Glutamatergic neuron (in vitro differentiated cells): Measurements from ENCODE around the gene FADS2. TPM values are rescaled to one million over a fixed set of nuclear protein-coding genes. Genes with fewer than 3 reads are reported as not detected.
A peak's percentile ranks its signal among the peaks of the same experiment; 100 is the strongest.

Source experiments
- DNase-seq: peaks from one replicate; pipeline ENCODE4 v3.0.0; 2022
- H3K27ac Mint-ChIP-seq: one replicate; pipeline ENCODE4 v1.8.0; 2020; ENCODE audit warnings: mild to moderate bottlenecking, mixed read lengths, inconsistent platforms; ENCODE audit not compliant: unreplicated experiment
- H3K27me3 Mint-ChIP-seq: one replicate; pipeline ENCODE4 v1.8.0; 2020; ENCODE audit warnings: mild to moderate bottlenecking, moderate library complexity, mixed read lengths, inconsistent platforms; ENCODE audit not compliant: unreplicated experiment
- H3K36me3 Mint-ChIP-seq: one replicate; pipeline ENCODE4 v1.8.0; 2020; ENCODE audit warnings: mild to moderate bottlenecking, mixed read lengths, inconsistent platforms; ENCODE audit not compliant: unreplicated experiment
- H3K4me1 Mint-ChIP-seq: one replicate; pipeline ENCODE4 v1.8.0; 2020; ENCODE audit warnings: mild to moderate bottlenecking, low read depth, mixed read lengths, inconsistent platforms; ENCODE audit not compliant: unreplicated experiment
- H3K4me3 Mint-ChIP-seq: one replicate; pipeline ENCODE4 v1.8.0; 2020; ENCODE audit warnings: mild to moderate bottlenecking, mixed read lengths, inconsistent platforms; ENCODE audit not compliant: unreplicated experiment
- H3K9me3 Mint-ChIP-seq: one replicate; pipeline ENCODE4 v1.8.0; 2020; ENCODE audit warnings: mild to moderate bottlenecking, moderate library complexity, mixed read lengths, inconsistent platforms; ENCODE audit not compliant: unreplicated experiment
- CTCF ChIP-seq: fragments of 200-600 bp; sonication (generic); IDR thresholded peaks from one replicate; pipeline ENCODE4 v1.5.0; 2021; ENCODE audit not compliant: partially characterized antibody, unreplicated experiment
- total RNA-seq: library from RNA; stranded (reverse); fragmentation: NEBNext Ultra II Directional; extraction: Animal tissue kit (Norgen Biotek cat#: 25700); gene quantifications from one replicate; pipeline ENCODE4 v1.2.1, GENCODE V29; 2021; ENCODE audit not compliant: unreplicated experiment

Gene FADS2
- total RNA-seq, 1 donor from 2014 or later = 701 TPM

- H3K9me3 Mint-ChIP-seq = peaks cover 13% of the 10 kb centered on the region
- no peak for TF ChIP-seq CTCF
- H3K27me3 Mint-ChIP-seq = peaks cover 9% of the 10 kb centered on the region
- H3K36me3 Mint-ChIP-seq = peaks cover 8% of the 10 kb centered on the region
- peaks cover 11% of the 10 kb centered on the region for H3K4me1 Mint-ChIP-seq
- no peak overlapping the region for H3K4me3 Mint-ChIP-seq
- no peak for DNase-seq
- peak overlapping the region; percentile 19 for H3K27ac Mint-ChIP-seq
Measured at GRCh38 chr11:61839742-61840141, 11.6 kb downstream of the FADS2 start.

- Mint-ChIP-seq H3K9me3 (peaks cover 16% of the 10 kb centered on the region), H3K4me1 (peaks cover 9% of the 10 kb centered on the region), H3K27me3 (peaks cover 7% of the 10 kb centered on the region), H3K36me3 (peaks cover 8% of the 10 kb centered on the region), H3K4me3 (no peak overlapping the region), H3K27ac (no peak overlapping the region)
- DNase-seq = no peak
- no peak for TF ChIP-seq CTCF
Measured at GRCh38 chr11:61840371-61840770, 12.3 kb downstream of the FADS2 start.

- Mint-ChIP-seq H3K4me1 (peaks cover 6% of the 10 kb centered on the region), H3K4me3 (no peak overlapping the region), H3K36me3 (peaks cover 17% of the 10 kb centered on the region), H3K27ac (no peak overlapping the region), H3K27me3 (peaks cover 9% of the 10 kb centered on the region), H3K9me3 (peaks cover 16% of the 10 kb centered on the region)
- no peak for DNase-seq
- TF ChIP-seq CTCF = no peak
Measured at GRCh38 chr11:61841636-61842527, 13.8 kb downstream of the FADS2 start.

- H3K4me1 Mint-ChIP-seq = peaks cover 5% of the 10 kb centered on the region
- no peak overlapping the region for H3K27ac Mint-ChIP-seq
Measured at GRCh38 chr11:61842528-61842820, 14.4 kb downstream of the FADS2 start.

More at GRCh38 chr11:61842528-61842820, 14.4 kb downstream of the FADS2 start:
- Mint-ChIP-seq H3K27me3 (peaks cover 9% of the 10 kb centered on the region), H3K9me3 (peaks cover 16% of the 10 kb centered on the region), H3K36me3 (peaks cover 17% of the 10 kb centered on the region), H3K4me3 (no peak overlapping the region)
- DNase-seq = no peak
- TF ChIP-seq CTCF = no peak
